GM06990 (cell line): ENCODE results near the gene SDK2.

Source experiments
- DNase-seq: peaks from one replicate; pipeline ENCODE4 v3.0.0-alpha.2; 2011; ENCODE audit not compliant: insufficient read length; ENCODE audit errors: extremely low read depth
- H3K27me3 ChIP-seq: replicated peaks from 2 replicates; pipeline ENCODE4 v1.6.0; 2011; ENCODE audit warnings: low read length; ENCODE audit not compliant: control insufficient read depth, insufficient read depth
- H3K36me3 ChIP-seq: 2 replicates; pipeline ENCODE4 v1.5.1; 2011; ENCODE audit warnings: low read length; ENCODE audit not compliant: control insufficient read depth, insufficient read depth
- H3K4me3 ChIP-seq: replicated peaks from 2 replicates; pipeline ENCODE4 v1.5.1; 2011; ENCODE audit warnings: low read depth, mild to moderate bottlenecking, control low read depth, low read length
- TF ChIP-seq, protein P1 (sequence below): IDR thresholded peaks from 2 replicates; pipeline ENCODE4 v1.5.1; 2011; ENCODE audit warnings: low read length, control low read depth, mild to moderate bottlenecking, inconsistent platforms; ENCODE audit not compliant: insufficient read depth, poor library complexity, severe bottlenecking

The SDK2 gene

DNA sequence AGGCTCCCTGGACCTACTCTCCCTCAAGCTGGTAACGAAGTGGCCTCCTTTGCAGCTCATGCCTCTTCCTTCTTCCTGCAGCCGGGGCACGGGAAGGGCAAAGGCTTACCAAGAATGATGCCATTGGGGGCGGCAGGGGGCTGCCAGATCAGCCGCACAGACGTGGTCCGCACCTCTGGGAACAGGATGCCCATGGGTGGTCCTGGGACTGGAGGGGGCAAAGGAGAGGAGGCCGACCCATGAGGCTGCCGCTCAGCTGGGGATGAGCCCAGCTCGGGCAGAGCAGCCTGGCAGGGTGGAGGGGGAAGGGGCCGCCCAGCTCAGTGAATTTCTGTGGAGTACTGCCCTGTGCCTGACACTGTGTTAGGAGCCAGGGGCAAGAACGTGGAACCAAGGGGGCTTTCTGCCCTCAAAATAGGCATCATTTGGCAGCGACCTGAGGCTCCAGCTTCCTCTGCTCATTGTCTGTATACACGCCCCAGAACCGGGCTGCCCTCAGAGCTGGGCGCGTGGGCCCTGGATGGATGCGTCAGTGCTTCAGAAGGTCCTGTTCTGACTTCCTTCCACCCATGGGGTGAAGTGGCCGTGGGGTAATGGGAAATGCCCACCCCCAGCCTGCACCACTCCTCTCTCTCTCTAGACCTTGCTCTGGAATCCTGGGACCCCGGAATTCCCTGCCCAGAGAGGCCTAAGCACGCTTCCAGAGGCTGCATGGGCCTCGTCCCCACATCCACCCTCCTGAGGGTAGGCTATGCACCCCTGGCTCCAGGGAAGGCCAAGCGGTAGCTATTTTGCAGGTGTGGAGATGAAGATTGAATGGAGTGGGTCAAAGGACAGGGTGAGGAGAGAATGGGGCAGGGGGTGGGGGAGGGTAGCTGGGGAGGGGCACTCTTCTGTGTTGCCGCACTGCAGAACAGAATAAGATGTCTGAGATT, 252.6 kb downstream of the SDK2 start:
- no peak overlapping the region for H3K4me3 ChIP-seq
- no peak for DNase-seq
- H3K36me3 ChIP-seq: no peaks in the 10 kb centered on the region
- TF ChIP-seq, protein P1, sequence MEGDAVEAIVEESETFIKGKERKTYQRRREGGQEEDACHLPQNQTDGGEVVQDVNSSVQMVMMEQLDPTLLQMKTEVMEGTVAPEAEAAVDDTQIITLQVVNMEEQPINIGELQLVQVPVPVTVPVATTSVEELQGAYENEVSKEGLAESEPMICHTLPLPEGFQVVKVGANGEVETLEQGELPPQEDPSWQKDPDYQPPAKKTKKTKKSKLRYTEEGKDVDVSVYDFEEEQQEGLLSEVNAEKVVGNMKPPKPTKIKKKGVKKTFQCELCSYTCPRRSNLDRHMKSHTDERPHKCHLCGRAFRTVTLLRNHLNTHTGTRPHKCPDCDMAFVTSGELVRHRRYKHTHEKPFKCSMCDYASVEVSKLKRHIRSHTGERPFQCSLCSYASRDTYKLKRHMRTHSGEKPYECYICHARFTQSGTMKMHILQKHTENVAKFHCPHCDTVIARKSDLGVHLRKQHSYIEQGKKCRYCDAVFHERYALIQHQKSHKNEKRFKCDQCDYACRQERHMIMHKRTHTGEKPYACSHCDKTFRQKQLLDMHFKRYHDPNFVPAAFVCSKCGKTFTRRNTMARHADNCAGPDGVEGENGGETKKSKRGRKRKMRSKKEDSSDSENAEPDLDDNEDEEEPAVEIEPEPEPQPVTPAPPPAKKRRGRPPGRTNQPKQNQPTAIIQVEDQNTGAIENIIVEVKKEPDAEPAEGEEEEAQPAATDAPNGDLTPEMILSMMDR: no peak
- no peaks in the 10 kb centered on the region for H3K27me3 ChIP-seq

DNA sequence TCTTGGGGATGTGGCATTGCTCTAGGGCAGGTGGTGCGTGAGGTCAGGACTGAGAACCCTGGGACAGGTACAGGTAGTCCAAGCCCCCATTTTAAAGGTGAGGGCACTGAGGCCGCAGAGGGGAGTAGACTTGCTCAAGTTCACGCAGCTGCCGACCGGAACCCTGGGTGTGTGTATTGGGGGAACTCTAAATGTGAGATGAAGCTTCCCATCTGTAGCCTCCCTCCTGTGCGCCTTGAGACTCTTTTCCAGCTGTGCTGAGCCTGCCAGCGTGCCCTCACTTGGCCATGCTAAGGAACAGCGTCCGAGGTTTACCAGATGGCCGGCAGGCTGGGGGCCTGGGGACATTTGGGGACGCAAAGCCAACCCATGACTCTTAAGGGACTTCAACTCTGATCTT, 253.4 kb downstream of the SDK2 start:
- DNase-seq: no peak
- Histone ChIP-seq H3K4me3 (no peak overlapping the region), H3K36me3 (no peaks in the 10 kb centered on the region), H3K27me3 (no peaks in the 10 kb centered on the region; the same call in 1 of the 2 replicates)
- TF ChIP-seq, protein P1: no peak

DNA sequence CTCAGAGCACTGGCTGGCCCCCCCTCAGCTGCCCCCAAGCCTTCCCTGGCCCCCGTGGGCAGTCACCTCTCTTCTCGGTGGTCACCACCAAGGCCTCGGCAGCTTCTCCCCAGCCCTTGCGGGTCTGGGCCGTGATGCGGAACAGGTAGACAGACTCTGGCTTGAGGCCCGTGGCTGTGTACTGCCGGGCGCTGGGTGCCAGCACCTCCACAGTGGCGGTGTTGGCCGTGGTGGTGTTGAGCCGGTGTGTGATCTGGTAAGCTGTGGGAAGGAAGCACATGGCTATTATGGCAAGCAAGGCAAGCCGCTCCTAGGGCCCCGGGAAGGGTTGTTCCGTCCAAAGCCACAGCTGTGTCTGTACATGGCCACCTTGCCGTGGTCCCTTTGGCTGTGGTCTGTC, 254.0 kb downstream of the SDK2 start:
- Histone ChIP-seq H3K4me3 (no peak overlapping the region), H3K27me3 (no peaks in the 10 kb centered on the region; the same call in 1 of the 2 replicates), H3K36me3 (no peaks in the 10 kb centered on the region)
- no peak for DNase-seq
- TF ChIP-seq, protein P1: no peak

DNA sequence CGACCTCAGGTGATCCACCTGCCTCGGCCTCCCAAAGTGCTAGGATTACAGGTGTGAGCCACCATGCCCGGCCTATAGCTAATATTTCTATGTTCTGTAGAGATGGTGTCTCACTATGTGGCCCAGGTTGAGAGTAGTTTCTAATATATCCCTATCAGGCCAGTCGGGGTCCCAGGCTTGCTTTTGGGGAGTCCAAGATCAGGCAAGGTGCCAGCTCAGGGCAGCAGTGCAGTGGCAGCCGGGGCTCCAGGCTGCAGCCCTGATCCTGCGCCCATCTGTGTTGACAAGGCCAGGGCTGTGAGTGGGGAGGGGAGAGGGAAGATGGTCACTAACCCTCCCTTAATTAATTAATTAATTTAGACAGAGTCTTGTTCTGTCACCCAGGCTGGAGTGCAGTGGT, 254.8 kb downstream of the SDK2 start:
- Histone ChIP-seq H3K27me3 (no peaks in the 10 kb centered on the region; the same call in 1 of the 2 replicates), H3K4me3 (no peak overlapping the region), H3K36me3 (no peaks in the 10 kb centered on the region)
- no peak for DNase-seq
- TF ChIP-seq, protein P1: no peak

DNA sequence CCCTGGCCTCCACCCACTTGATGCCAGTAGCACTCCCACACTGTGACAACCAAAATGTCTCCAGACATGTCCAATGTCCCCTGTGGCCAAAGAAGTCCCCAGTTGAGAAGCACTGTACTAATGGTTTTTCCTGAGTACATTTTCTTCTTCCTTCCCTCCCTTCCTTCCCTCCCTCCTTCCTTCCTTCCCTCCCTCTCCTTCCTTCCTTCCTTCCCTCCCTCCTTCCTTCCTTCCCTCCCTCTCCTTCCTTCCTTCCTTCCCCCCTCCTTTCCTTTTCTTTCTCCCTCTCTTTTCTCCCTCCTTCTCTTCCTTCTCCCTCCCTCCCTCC, 255.7 kb downstream of the SDK2 start:
- no peak overlapping the region for H3K4me3 ChIP-seq
- no peaks in the 10 kb centered on the region; the same call in 1 of the 2 replicates for H3K27me3 ChIP-seq
- no peaks in the 10 kb centered on the region for H3K36me3 ChIP-seq
- TF ChIP-seq, protein P1: no peak
- DNase-seq: no peak
